ENCODE measurements around the gene CD1E. TPM values are rescaled to one million over a fixed set of nuclear protein-coding genes. Genes with fewer than 3 reads are reported as not detected.
"Not testable (repeated sequence)": the region's sequence is repeated elsewhere in the genome, so short reads cannot be mapped to it uniquely, and the experiment has no call there.

CD1E gene
- total and polyA plus RNA-seq, 4 donors: not detected

DNA sequence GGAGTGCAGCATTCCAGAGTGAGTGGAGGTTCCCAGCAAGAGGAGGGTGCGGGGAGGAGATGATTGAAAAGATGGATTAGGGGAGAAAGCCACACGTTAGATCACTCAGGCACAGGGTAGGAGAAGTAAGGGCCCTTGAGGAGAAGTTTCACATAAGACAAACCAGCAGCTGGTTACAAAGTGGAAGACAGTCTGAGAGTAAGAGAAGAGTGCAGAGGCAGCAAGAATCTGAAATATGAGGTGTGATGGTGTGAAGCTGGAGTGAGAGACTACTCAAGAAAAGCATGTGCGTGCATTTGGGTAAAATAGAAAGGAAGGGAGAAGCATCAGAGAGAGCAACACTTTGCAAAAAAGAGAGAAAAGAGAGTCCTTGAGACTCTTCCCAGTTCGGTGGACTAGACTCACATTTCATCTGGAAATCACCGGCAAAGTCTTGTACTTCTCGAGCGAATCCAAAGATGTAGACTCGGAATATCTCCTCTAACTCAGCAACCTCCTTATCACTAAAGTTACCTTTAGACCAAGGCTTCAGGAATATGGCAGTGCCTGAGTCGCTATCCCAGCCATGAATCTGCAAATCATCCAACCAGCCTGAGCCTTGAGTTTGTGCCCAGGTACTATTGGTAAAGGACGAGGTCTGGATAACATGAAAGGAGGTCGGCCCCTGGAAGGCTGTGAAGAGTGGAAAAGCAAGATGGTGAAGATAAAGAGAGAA is 23.1 kb upstream of the CD1E start:
- ATAC-seq (ENCODE audit: low FRiP score) (no peak), DNase-seq (no peak)
- intact Hi-C loops (cut with DNase I): no loop called here

DNA sequence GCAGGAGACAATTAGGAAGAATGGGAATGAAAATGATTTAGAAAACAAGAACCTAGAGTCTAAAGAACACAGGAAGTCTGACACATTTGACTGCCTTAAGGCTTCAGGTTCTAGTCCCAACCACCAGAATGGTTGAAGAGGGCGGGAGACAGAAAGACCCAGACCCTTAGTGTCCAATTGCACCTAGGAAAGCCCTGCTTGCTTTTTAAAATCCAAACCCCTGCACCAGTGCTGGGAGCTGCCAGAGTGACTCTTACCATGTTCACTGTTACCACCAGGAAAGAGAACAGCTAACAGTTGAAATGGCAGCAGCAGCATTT is 22.6 kb upstream of the CD1E start:
- no peaks in the 10 kb centered on the region for H3K9me3 ChIP-seq (ENCODE audit: control insufficient read depth, low read length)
- no peak overlapping the region for H3K4me3 ChIP-seq (ENCODE audit: low read length in 2 of 2)
- DNase-seq: no peak
- intact Hi-C loops (cut with DNase I): no loop called here
- H3K27ac ChIP-seq (ENCODE audit: low read depth in 1 of 2, low read length in 2 of 2): no peak overlapping the region
- no peak for ATAC-seq (ENCODE audit: low FRiP score)
- H3K4me1 ChIP-seq (ENCODE audit: control insufficient read depth in 1 of 2, insufficient read depth in 2 of 2, low read length in 2 of 2): no peaks in the 10 kb centered on the region
- WGBS, 2 donors: 63 to 95% methylated on average over 1 of the region's 1 CpG
- no peaks in the 10 kb centered on the region for H3K36me3 ChIP-seq (ENCODE audit: control insufficient read depth in 1 of 2, insufficient read depth in 2 of 2, low read length in 1 of 2)
- no peaks in the 10 kb centered on the region for H3K27me3 ChIP-seq (ENCODE audit: control insufficient read depth in 1 of 2, insufficient read depth in 2 of 2, low read length in 1 of 2)

More for the DNA sequence above, 23.1 kb upstream of the CD1E start:
- Histone ChIP-seq H3K27me3 (ENCODE audit: control insufficient read depth in 1 of 2, insufficient read depth in 2 of 2, low read length in 1 of 2) (no peaks in the 10 kb centered on the region), H3K36me3 (ENCODE audit: control insufficient read depth in 1 of 2, insufficient read depth in 2 of 2, low read length in 1 of 2) (no peaks in the 10 kb centered on the region), H3K9me3 (ENCODE audit: control insufficient read depth, low read length) (no peaks in the 10 kb centered on the region), H3K27ac (ENCODE audit: low read depth in 1 of 2, low read length in 2 of 2) (no peak overlapping the region), H3K4me1 (ENCODE audit: control insufficient read depth in 1 of 2, insufficient read depth in 2 of 2, low read length in 2 of 2) (no peaks in the 10 kb centered on the region), H3K4me3 (ENCODE audit: low read length in 2 of 2) (no peak overlapping the region)
- 83 to 86% methylated on average over 11 of the region's 11 CpGs for WGBS, 2 donors

DNA sequence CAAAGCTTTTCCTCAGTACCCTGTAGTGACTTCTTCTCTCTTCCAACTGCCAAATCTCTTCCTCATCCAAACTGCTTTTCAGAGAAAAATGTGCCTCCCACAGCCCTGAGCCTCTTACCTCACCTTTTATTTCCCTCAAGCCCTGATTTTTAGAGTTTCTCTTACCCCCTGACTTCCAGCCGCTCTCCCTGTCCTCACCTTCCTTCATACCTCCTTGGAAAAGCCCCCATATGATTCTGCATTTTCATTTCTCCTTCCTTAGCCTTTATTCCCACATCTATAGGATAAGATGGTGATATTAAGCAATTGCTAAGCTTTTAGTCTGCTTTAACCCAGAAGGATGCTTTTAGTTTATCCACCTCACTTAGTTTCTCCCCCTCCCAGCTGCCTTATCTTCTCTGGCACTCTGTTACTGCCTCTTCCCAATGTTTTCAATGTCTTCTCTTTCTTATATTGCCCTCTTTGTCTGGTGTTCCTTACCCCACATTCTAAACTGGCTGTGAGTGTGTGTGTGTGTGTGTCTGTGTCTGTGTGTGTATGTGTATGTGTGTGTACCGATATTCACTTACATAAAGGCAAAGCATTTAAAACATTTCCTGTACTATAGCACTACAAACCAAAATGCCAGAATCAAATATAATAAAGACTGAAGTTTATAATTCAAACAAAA is 22.1 kb upstream of the CD1E start, which contains the start of gene CD1B:
TSS of gene CD1B (minus strand) at position 51 of the 670 bp plus-strand sequence. CDS start 108 bp downstream, outside the sequence.
- Histone ChIP-seq H3K4me1 (ENCODE audit: control insufficient read depth in 1 of 2, insufficient read depth in 2 of 2, low read length in 2 of 2) (no peaks in the 10 kb centered on the region), H3K27ac (ENCODE audit: low read depth in 1 of 2, low read length in 2 of 2) (no peak within 1 kb of the TSS), H3K36me3 (ENCODE audit: control insufficient read depth in 1 of 2, insufficient read depth in 2 of 2, low read length in 1 of 2) (no peaks in the 10 kb centered on the region), H3K4me3 (ENCODE audit: low read length in 2 of 2) (no peak within 1 kb of the TSS), H3K9me3 (ENCODE audit: control insufficient read depth, low read length) (no peaks in the 10 kb centered on the region), H3K27me3 (ENCODE audit: control insufficient read depth in 1 of 2, insufficient read depth in 2 of 2, low read length in 1 of 2) (no peaks in the 10 kb centered on the region)
- WGBS, 2 donors: 54 to 71% methylated on average over 2 of the region's 2 CpGs
- intact Hi-C loops (cut with DNase I): no loop called here
- DNase-seq (no peak), ATAC-seq (ENCODE audit: low FRiP score) (no peak)

DNA sequence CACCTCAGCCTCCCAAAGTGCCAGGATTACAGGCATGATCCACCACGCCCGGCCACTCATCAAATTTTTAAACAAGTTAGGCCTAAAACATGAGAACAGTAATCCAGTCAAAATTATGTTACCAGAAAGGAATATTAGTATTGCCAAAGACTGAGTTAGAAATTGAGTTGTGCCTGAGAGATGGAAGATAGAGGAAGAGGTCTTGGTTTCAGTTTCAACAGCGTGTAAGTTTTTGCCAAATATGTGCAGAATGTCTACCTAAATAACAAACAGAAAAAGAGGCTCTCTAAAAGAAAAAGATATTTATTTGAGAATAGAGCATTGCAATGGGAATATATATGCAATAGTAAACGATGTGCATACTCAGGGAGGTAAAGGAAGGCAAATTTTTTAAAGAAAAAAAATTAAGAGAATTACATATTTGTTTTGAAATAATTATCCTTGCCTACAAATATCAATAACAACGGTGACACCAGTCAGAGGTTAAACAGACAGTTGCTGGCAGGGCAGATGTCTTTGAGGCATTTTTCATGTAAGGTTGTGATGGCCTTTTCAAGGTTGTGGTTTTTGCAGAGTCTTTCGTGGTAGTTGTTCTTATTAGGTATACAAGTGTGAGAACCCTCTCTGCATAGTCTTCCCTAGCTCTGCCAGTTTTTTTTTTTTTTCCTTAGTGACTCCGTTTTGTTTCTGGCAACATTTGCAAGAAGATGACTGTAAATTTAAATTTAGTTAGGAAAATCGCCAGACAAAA is 20.1 kb upstream of the CD1E start:
- 66% methylated on average over 8 of the region's 8 CpGs for WGBS, 2 donors

GRCh38 chr1:158334526-158335212 is 19.0 kb upstream of the CD1E start:
- DNase-seq (no peak), ATAC-seq (ENCODE audit: low FRiP score) (no peak)
- Histone ChIP-seq H3K4me3 (ENCODE audit: low read length in 2 of 2) (no peak overlapping the region), H3K27ac (ENCODE audit: low read depth in 1 of 2, low read length in 2 of 2) (no peak overlapping the region), H3K4me1 (ENCODE audit: control insufficient read depth in 1 of 2, insufficient read depth in 2 of 2, low read length in 2 of 2) (no peaks in the 10 kb centered on the region), H3K9me3 (ENCODE audit: control insufficient read depth, low read length) (no peaks in the 10 kb centered on the region), H3K27me3 (ENCODE audit: control insufficient read depth in 1 of 2, insufficient read depth in 2 of 2, low read length in 1 of 2) (no peaks in the 10 kb centered on the region), H3K36me3 (ENCODE audit: control insufficient read depth in 1 of 2, insufficient read depth in 2 of 2, low read length in 1 of 2) (no peaks in the 10 kb centered on the region)
- WGBS, 2 donors: 72 to 81% methylated on average over 2 of the region's 2 CpGs
- intact Hi-C loops (cut with DNase I): no loop called here

More for the DNA sequence above, 20.1 kb upstream of the CD1E start:
- intact Hi-C loops (cut with DNase I): no loop called here
- DNase-seq (no peak), ATAC-seq (ENCODE audit: low FRiP score) (no peak)
- no peaks in the 10 kb centered on the region for H3K9me3 ChIP-seq (ENCODE audit: control insufficient read depth, low read length)
- no peak overlapping the region for H3K4me3 ChIP-seq (ENCODE audit: low read length in 2 of 2)
- no peaks in the 10 kb centered on the region for H3K4me1 ChIP-seq (ENCODE audit: control insufficient read depth in 1 of 2, insufficient read depth in 2 of 2, low read length in 2 of 2)
- no peaks in the 10 kb centered on the region for H3K36me3 ChIP-seq (ENCODE audit: control insufficient read depth in 1 of 2, insufficient read depth in 2 of 2, low read length in 1 of 2)
- H3K27me3 ChIP-seq (ENCODE audit: control insufficient read depth in 1 of 2, insufficient read depth in 2 of 2, low read length in 1 of 2): no peaks in the 10 kb centered on the region
- no peak overlapping the region for H3K27ac ChIP-seq (ENCODE audit: low read depth in 1 of 2, low read length in 2 of 2)

GRCh38 chr1:158335213-158335532 is 18.5 kb upstream of the CD1E start:
- intact Hi-C loops (cut with DNase I): no loop called here

GRCh38 chr1:158336413-158336812 is 17.3 kb upstream of the CD1E start:
- H3K4me1 ChIP-seq (ENCODE audit: control insufficient read depth in 1 of 2, insufficient read depth in 2 of 2, low read length in 2 of 2); ATAC-seq (ENCODE audit: low FRiP score); DNase-seq; H3K27ac ChIP-seq (ENCODE audit: low read depth in 1 of 2, low read length in 2 of 2); H3K9me3 ChIP-seq (ENCODE audit: control insufficient read depth, low read length); H3K36me3 ChIP-seq (ENCODE audit: control insufficient read depth in 1 of 2, insufficient read depth in 2 of 2, low read length in 1 of 2); intact Hi-C loops (cut with DNase I); H3K4me3 ChIP-seq (ENCODE audit: low read length in 2 of 2); H3K27me3 ChIP-seq (ENCODE audit: control insufficient read depth in 1 of 2, insufficient read depth in 2 of 2, low read length in 1 of 2): not testable (repeated sequence)
- 69 to 75% methylated on average over 7 of the region's 7 CpGs for WGBS, 2 donors

More at GRCh38 chr1:158335213-158335532, 18.5 kb upstream of the CD1E start:
- Histone ChIP-seq H3K9me3 (ENCODE audit: control insufficient read depth, low read length) (no peaks in the 10 kb centered on the region), H3K27ac (ENCODE audit: low read depth in 1 of 2, low read length in 2 of 2) (no peak overlapping the region), H3K27me3 (ENCODE audit: control insufficient read depth in 1 of 2, insufficient read depth in 2 of 2, low read length in 1 of 2) (no peaks in the 10 kb centered on the region), H3K4me1 (ENCODE audit: control insufficient read depth in 1 of 2, insufficient read depth in 2 of 2, low read length in 2 of 2) (no peaks in the 10 kb centered on the region), H3K4me3 (ENCODE audit: low read length in 2 of 2) (no peak overlapping the region), H3K36me3 (ENCODE audit: control insufficient read depth in 1 of 2, insufficient read depth in 2 of 2, low read length in 1 of 2) (no peaks in the 10 kb centered on the region)
- no peak for ATAC-seq (ENCODE audit: low FRiP score)
- no peak for DNase-seq

- H3K4me3 ChIP-seq (ENCODE audit: low read length in 2 of 2); ATAC-seq (ENCODE audit: low FRiP score); H3K4me1 ChIP-seq (ENCODE audit: control insufficient read depth in 1 of 2, insufficient read depth in 2 of 2, low read length in 2 of 2); DNase-seq; H3K27me3 ChIP-seq (ENCODE audit: control insufficient read depth in 1 of 2, insufficient read depth in 2 of 2, low read length in 1 of 2); H3K27ac ChIP-seq (ENCODE audit: low read depth in 1 of 2, low read length in 2 of 2); H3K9me3 ChIP-seq (ENCODE audit: control insufficient read depth, low read length); intact Hi-C loops (cut with DNase I); H3K36me3 ChIP-seq (ENCODE audit: control insufficient read depth in 1 of 2, insufficient read depth in 2 of 2, low read length in 1 of 2): not testable (repeated sequence)
- 95 to 96% methylated on average over 22 to 24 of the region's 24 CpGs for WGBS, 2 donors
These were observed 4.7 kb upstream of the CD1E start for GRCh38 chr1:158348946-158349345.

All from aorta (tissue), 5 donors.